H1 (cell line): ENCODE results near the gene TMEM125. TPM values are rescaled to one million over a fixed set of nuclear protein-coding genes. Genes with fewer than 3 reads are reported as not detected.

Experiments
- CTCF ChIA-PET: fragments of 300-600 bp; sonication (Branson Sonifier 250); formaldehyde crosslinking; loops from one replicate; lab custom pipeline; 2021; ENCODE audit not compliant: partially characterized antibody; lab: Charles Lee
- POLR2A ChIA-PET: fragments of 300-600 bp; sonication (Branson Sonifier 250); formaldehyde crosslinking; loops from one replicate; lab custom pipeline; 2021; ENCODE audit warnings: inconsistent platforms; ENCODE audit not compliant: partially characterized antibody; lab: Charles Lee
- DNase-seq, 2 experiments: peaks; one replicate each; pipeline versions ENCODE4 v3.0.0 to v3.0.0-alpha.2; 2010 to 2022; ENCODE audit warnings: low spot score in 2 of 2, low read depth in 1 of 2, mixed read lengths in 1 of 2
- FAIRE-seq: peaks from 2 replicates; lab custom pipeline; 2011; peaks lifted over from hg19 to GRCh38; lab: Jason Lieb, UNC
- H2AFZ ChIP-seq: 2 replicates; pipeline ENCODE4 v1.8.1; 2012; ENCODE audit warnings: low read length, inconsistent platforms
- H2AK5ac ChIP-seq: 2 replicates; pipeline ENCODE4 v1.6.1; 2013; ENCODE audit warnings: low read depth, low read length
- H2BK120ac ChIP-seq: replicated peaks from 2 replicates; pipeline ENCODE3; 2013; ENCODE audit warnings: low read depth, low read length, inconsistent platforms
- H2BK12ac ChIP-seq: 2 replicates; pipeline ENCODE4 v1.6.1; 2013; ENCODE audit warnings: low read depth, low read length
- H2BK15ac ChIP-seq: 2 replicates; pipeline ENCODE4 v1.6.1; 2013; ENCODE audit warnings: low read length
- H2BK20ac ChIP-seq: 2 replicates; pipeline ENCODE4 v1.6.1; 2013; ENCODE audit warnings: low read length
- H2BK5ac ChIP-seq: 2 replicates; pipeline ENCODE4 v1.6.1; 2013; ENCODE audit warnings: low read depth, low read length
- H3K14ac ChIP-seq: 2 replicates; pipeline ENCODE4 v1.6.1; 2013; ENCODE audit warnings: inconsistent platforms; ENCODE audit not compliant: insufficient read length
- H3K18ac ChIP-seq: 2 replicates; pipeline ENCODE4 v1.6.1; 2013; ENCODE audit warnings: low read length; ENCODE audit errors: extremely low read depth
- H3K23ac ChIP-seq: 2 replicates; pipeline ENCODE4 v1.6.1; 2013; ENCODE audit warnings: inconsistent platforms; ENCODE audit not compliant: insufficient read length
- H3K23me2 ChIP-seq: 2 replicates; pipeline ENCODE4 v1.6.1; 2013; ENCODE audit warnings: low read depth, low read length
- H3K27ac ChIP-seq: 2 replicates; pipeline ENCODE4 v1.6.1; 2011; ENCODE audit warnings: low read depth, low read length, inconsistent platforms
- H3K27me3 ChIP-seq, 4 experiments: replicated peaks in 1 of 4; 1 replicate in 1 of 4; 2 replicates in 3 of 4; pipeline versions ENCODE4 v1.6.1 to v1.8.1; 2011 to 2013; ENCODE audit warnings: low read length in 3 of 4, mild to moderate bottlenecking in 3 of 4, inconsistent platforms in 2 of 4, mixed read lengths in 2 of 4, moderate library complexity in 1 of 4; ENCODE audit not compliant: control insufficient read depth in 3 of 4, insufficient read depth in 3 of 4; ENCODE audit errors: extremely low read depth in 1 of 4
- H3K36me3 ChIP-seq, 4 experiments: 2 replicates each; pipeline versions ENCODE4 v1.6.1 to v1.8.1; 2011 to 2013; ENCODE audit warnings: mild to moderate bottlenecking in 4 of 4, low read length in 3 of 4, moderate library complexity in 2 of 4, control low read depth in 1 of 4, inconsistent platforms in 1 of 4; ENCODE audit not compliant: insufficient read depth in 4 of 4, control insufficient read depth in 2 of 4
- H3K4ac ChIP-seq: replicated peaks from 2 replicates; pipeline ENCODE3; 2013; ENCODE audit warnings: low read length, low read depth, mixed read lengths, inconsistent platforms; ENCODE audit not compliant: insufficient read length
- H3K4me1 ChIP-seq, 4 experiments: replicated peaks in 1 of 4; 1 replicate in 1 of 4; 2 replicates in 3 of 4; pipeline versions ENCODE4 v1.6.1 to v1.8.1; 2011 to 2013; ENCODE audit warnings: low read length in 3 of 4, inconsistent platforms in 2 of 4, mixed read lengths in 1 of 4; ENCODE audit not compliant: insufficient read depth in 4 of 4, control insufficient read depth in 3 of 4
- H3K4me2 ChIP-seq, 2 experiments: 2 replicates each; pipeline versions ENCODE4 v1.6.1 to v1.8.1; 2011 to 2013; ENCODE audit warnings: low read depth in 2 of 2, low read length in 2 of 2, control low read depth in 1 of 2, inconsistent platforms in 1 of 2, mild to moderate bottlenecking in 1 of 2; ENCODE audit not compliant: insufficient read depth in 1 of 2
- H3K4me3 ChIP-seq, 4 experiments: fragments of 200-600, 300-600 bp in 1 of 4; sonication (generic), shearing (Covaris generic), sonication (Bioruptor Twin) in 1 of 4; 2 replicates each; pipeline versions ENCODE4 v1.5.1 to v1.8.1; 2011 to 2016; ENCODE audit warnings: low read length in 4 of 4, low read depth in 3 of 4, control low read depth in 2 of 4, inconsistent platforms in 2 of 4, mild to moderate bottlenecking in 2 of 4, mixed read lengths in 1 of 4, moderate library complexity in 1 of 4; ENCODE audit not compliant: insufficient read depth in 2 of 4; ENCODE audit errors: extremely low read depth in 1 of 4
- H3K56ac ChIP-seq: replicated peaks from 2 replicates; pipeline ENCODE3; 2013; ENCODE audit warnings: low read depth, mild to moderate bottlenecking, mixed read lengths, low read length, inconsistent platforms; ENCODE audit not compliant: insufficient read length
- H3K79me1 ChIP-seq: 2 replicates; pipeline ENCODE4 v1.6.1; 2013; ENCODE audit warnings: low read depth, low read length, control low read depth
- H3K79me2 ChIP-seq, 2 experiments: 2 replicates each; pipeline versions ENCODE4 v1.6.1 to v1.8.1; 2012 to 2013; ENCODE audit warnings: low read length in 2 of 2, mild to moderate bottlenecking in 2 of 2, inconsistent platforms in 1 of 2; ENCODE audit not compliant: insufficient read depth in 2 of 2, control insufficient read depth in 1 of 2
- H3K9ac ChIP-seq, 4 experiments: replicated peaks in 1 of 4; 1 replicate in 1 of 4; 2 replicates in 3 of 4; pipeline versions ENCODE4 v1.6.1 to v1.8.1; 2011 to 2013; ENCODE audit warnings: low read depth in 3 of 4, low read length in 3 of 4, control low read depth in 2 of 4, mild to moderate bottlenecking in 2 of 4, moderate library complexity in 2 of 4, inconsistent platforms in 1 of 4; ENCODE audit errors: extremely low read depth in 1 of 4
- H3K9me3 ChIP-seq, 2 experiments: 2 replicates each; pipeline versions ENCODE4 v1.6.1 to v1.8.1; 2012 to 2013; ENCODE audit warnings: mild to moderate bottlenecking in 2 of 2, moderate library complexity in 2 of 2, control low read depth in 1 of 2, inconsistent platforms in 1 of 2, low read depth in 1 of 2, low read length in 1 of 2, mixed read lengths in 1 of 2; ENCODE audit not compliant: insufficient read depth in 2 of 2
- H4K20me1 ChIP-seq, 2 experiments: replicated peaks in 1 of 2; 2 replicates each; pipeline versions ENCODE3 to v1.8.1; 2011 to 2013; ENCODE audit warnings: inconsistent platforms in 2 of 2, low read length in 2 of 2, mild to moderate bottlenecking in 1 of 2; ENCODE audit not compliant: insufficient read depth in 2 of 2, control insufficient read depth in 1 of 2
- H4K5ac ChIP-seq: 2 replicates; pipeline ENCODE4 v1.6.1; 2013; ENCODE audit warnings: low read length, low read depth, mixed read lengths, inconsistent platforms; ENCODE audit not compliant: insufficient read length
- H4K8ac ChIP-seq: 2 replicates; pipeline ENCODE4 v1.8.0; 2013; ENCODE audit warnings: mild to moderate bottlenecking, moderate library complexity, low read length, inconsistent platforms; ENCODE audit not compliant: insufficient read depth; ENCODE audit errors: extremely low read depth
- H4K91ac ChIP-seq: replicated peaks from 2 replicates; pipeline ENCODE3; 2013; ENCODE audit warnings: low read length, mixed read lengths, inconsistent platforms; ENCODE audit not compliant: insufficient read length
- ASH2L ChIP-seq: fragments of 200-600, 300-600 bp; sonication (generic); IDR thresholded peaks from one replicate; pipeline ENCODE4 v1.7.1; 2017; ENCODE audit warnings: low read length
- BCL11A ChIP-seq, 2 experiments: IDR thresholded peaks; one replicate each; pipeline ENCODE4 v1.6.1; 2011; ENCODE audit warnings: low read depth in 2 of 2, low read length in 2 of 2, mild to moderate bottlenecking in 2 of 2
- CHD1 ChIP-seq: IDR thresholded peaks from 2 replicates; pipeline ENCODE4 v1.6.1; 2012; ENCODE audit warnings: low read depth, low read length, improper control_type of control experiment
- CTCF ChIP-seq, 3 experiments: IDR thresholded peaks; 1 replicate in 2 of 3; 2 replicates in 1 of 3; pipeline versions ENCODE4 v1.5.1 to v1.6.1; 2011; ENCODE audit warnings: low read length in 3 of 3, mild to moderate bottlenecking in 3 of 3, inconsistent platforms in 2 of 3, low read depth in 1 of 3, moderate library complexity in 1 of 3; ENCODE audit not compliant: insufficient read depth in 1 of 3; ENCODE audit errors: control extremely low read depth in 1 of 3
- FOSL1 ChIP-seq: IDR thresholded peaks from 2 replicates; pipeline ENCODE4 v1.6.1; 2011; ENCODE audit warnings: mild to moderate bottlenecking, low read depth, low read length, moderate library complexity; ENCODE audit not compliant: insufficient read depth
- MAFK ChIP-seq: IDR thresholded peaks from 2 replicates; pipeline ENCODE4 v1.6.1; 2012; ENCODE audit warnings: low read depth, mild to moderate bottlenecking, improper control_type of control experiment, low read length
- SP1 ChIP-seq: IDR thresholded peaks from 2 replicates; pipeline ENCODE4 v1.6.1; 2011; ENCODE audit warnings: low read depth, low read length
- TAF1 ChIP-seq: IDR thresholded peaks from 2 replicates; pipeline ENCODE4 v1.6.1; 2011; ENCODE audit warnings: mild to moderate bottlenecking, low read depth, low read length
- TAF7 ChIP-seq: optimal IDR thresholded peaks from 2 replicates; pipeline ENCODE3; 2011; ENCODE audit warnings: low read depth, mild to moderate bottlenecking, inconsistent platforms, low read length, moderate library complexity, borderline replicate concordance
- ZNF274 ChIP-seq: IDR thresholded peaks from 2 replicates; pipeline ENCODE4 v1.7.0; 2012; ENCODE audit warnings: low read length, borderline replicate concordance; ENCODE audit errors: extremely low read depth
- WGBS, 2 experiments: shearing (Covaris generic) in 1 of 2; methylation state at CpG; one replicate each; pipeline versions ENCODE4 v1.1.6 to v1.1.7; 2013 to 2015; ENCODE audit warnings: low lambda C conversion rate in 2 of 2, mixed read lengths in 2 of 2, inconsistent platforms in 1 of 2, low coverage in 1 of 2, missing lambda C conversion rate in 1 of 2; ENCODE audit not compliant: insufficient replicate concordance in 2 of 2, insufficient coverage in 1 of 2, insufficient read length in 1 of 2; ENCODE audit errors: extremely low coverage in 1 of 2, missing lambda C conversion rate in 1 of 2; 5-methylcytosine and 5-hydroxymethylcytosine counted together
- polyA plus RNA-seq, 7 experiments: library from polyadenylated mRNA; depleted of rRNA in 3 of 7; stranded (reverse) in 5 of 7; unstranded in 2 of 7; fragments of >200 nt in 5 of 7; fragments of 200-250 nt in 2 of 7; gene quantifications; 1 replicate in 5 of 7; 2 replicates in 1 of 7; 4 replicates in 1 of 7; pipeline versions ENCODE4 v1.2.1 to v1.2.3, GENCODE V29; 2011 to 2013; ENCODE audit warnings: missing spikeins in 2 of 7, mixed read lengths in 2 of 7
- total RNA-seq: library from RNA; stranded (reverse); fragmentation: NEBNext Ultra II Directional; extraction: Animal tissue kit (Norgen Biotek cat#: 25700); gene quantifications from 2 replicates; pipeline ENCODE4 v1.2.1, GENCODE V29; 2021

TMEM125 gene
- total and polyA plus RNA-seq, 2 of the 8 experiments (the other 6 are each of a cell fraction or from before 2014, with no cell fraction given) = 26.5 to 46.7 TPM

- Histone ChIP-seq H2BK15ac (no peak overlapping the region), H4K8ac (no peak overlapping the region), H3K79me1 (no peaks in the 10 kb centered on the region), H2BK120ac (no peak overlapping the region), H4K20me1 (no peaks in the 10 kb centered on the region), H3K9ac (no peak overlapping the region), H3K27ac (no peak overlapping the region), H2BK5ac (no peak overlapping the region), H3K36me3 (no peaks in the 10 kb centered on the region), H3K14ac (no peak overlapping the region), H3K23ac (no peak overlapping the region), H3K56ac (no peak overlapping the region), H3K23me2 (no peaks in the 10 kb centered on the region), H3K27me3 (no peaks in the 10 kb centered on the region), H2BK12ac (no peak overlapping the region), H3K4me2 (no peak overlapping the region), H3K4ac (no peak overlapping the region), H3K9me3 (peaks cover 21 to 48% of the 10 kb centered on the region in 2 experiments), H3K4me3 (no peak overlapping the region), H4K91ac (no peak overlapping the region), H3K79me2 (no peaks in the 10 kb centered on the region), H4K5ac (no peak overlapping the region), H2AK5ac (no peak overlapping the region), H3K18ac (no peak overlapping the region), H2AFZ (no peak overlapping the region), H3K4me1 (no peaks in the 10 kb centered on the region), H2BK20ac (no peak overlapping the region)
- 92% methylated on average over 8 of the region's 8 CpGs; no CpG with 5 or more reads in 1 of the 2 experiments for WGBS, 2 experiments
- DNase-seq (no peak), FAIRE-seq (no peak)
- CTCF ChIA-PET = interaction anchor here (0.9 kb wide), 1 partner anchor 22 kb away, joined by 3 read pairs; no protein-coding TSS in a partner anchor
- POLR2A ChIA-PET = interaction anchor here (1.9 kb wide), 1 partner anchor 15 kb away, joined by 5 read pairs; no protein-coding TSS in a partner anchor
- TF ChIP-seq TAF1 = no peak
- no peak for TF ChIP-seq MAFK
- no peak for TF ChIP-seq TAF7
- TF ChIP-seq ASH2L = no peak
- no peak for TF ChIP-seq BCL11A (IDR thresholded peaks at IDR 0.05; ENCODE audit: low read depth in 2 of 2, low read length in 2 of 2)
- TF ChIP-seq FOSL1 = no peak
- no peak for TF ChIP-seq ZNF274
- no peak for TF ChIP-seq CHD1
- no peak for TF ChIP-seq CTCF (IDR thresholded peaks at IDR 0.05; ENCODE audit: control extremely low read depth in 1 of 3, insufficient read depth in 1 of 3, low read depth in 1 of 3, low read length in 3 of 3)
- no peak for TF ChIP-seq SP1
Observed at GRCh38 chr1:43256675-43257570, 12.9 kb upstream of the TMEM125 start.
